H1 (cell line): Measurements from ENCODE around the gene GRB7. TPM values are rescaled to one million over a fixed set of nuclear protein-coding genes. Genes with fewer than 3 reads are reported as not detected.

Experiments used
- SP2 ChIP-seq: IDR thresholded peaks from 2 replicates; pipeline ENCODE4 v1.6.1; 2012; ENCODE audit warnings: mild to moderate bottlenecking, low read length, inconsistent platforms
- polyA plus RNA-seq, 7 experiments: library from polyadenylated mRNA; depleted of rRNA in 3 of 7; stranded (reverse) in 5 of 7; unstranded in 2 of 7; fragments of >200 nt in 5 of 7; fragments of 200-250 nt in 2 of 7; gene quantifications; 1 replicate in 5 of 7; 2 replicates in 1 of 7; 4 replicates in 1 of 7; pipeline versions ENCODE4 v1.2.1 to v1.2.3, GENCODE V29; 2011 to 2013; ENCODE audit warnings: missing spikeins in 2 of 7, mixed read lengths in 2 of 7
- total RNA-seq: library from RNA; stranded (reverse); fragmentation: NEBNext Ultra II Directional; extraction: Animal tissue kit (Norgen Biotek cat#: 25700); gene quantifications from 2 replicates; pipeline ENCODE4 v1.2.1, GENCODE V29; 2021

GRB7 gene
- total and polyA plus RNA-seq, 2 of the 8 experiments (the other 6 are each of a cell fraction or from before 2014, with no cell fraction given), result 32.2 to 41.5 TPM

DNA sequence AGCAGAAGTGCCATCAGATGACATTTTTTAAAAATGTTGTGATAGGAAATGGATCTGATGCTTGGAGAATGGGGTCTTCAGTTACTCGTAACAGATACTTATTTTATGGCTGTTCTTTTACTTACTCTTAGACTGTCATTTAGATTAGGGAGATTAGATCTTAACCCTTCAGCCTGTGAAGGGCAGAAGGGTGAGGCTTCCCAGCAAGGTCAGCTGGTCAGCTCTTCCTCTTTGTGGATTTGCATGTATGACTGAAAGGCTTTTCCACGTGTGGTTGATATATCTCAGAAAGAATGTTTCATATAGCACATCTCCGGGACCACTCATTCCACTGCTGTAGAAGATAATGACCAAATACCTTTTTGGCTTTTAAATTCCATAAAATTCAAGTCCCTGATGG is 27.4 kb downstream of the GRB7 start (continued):
- TF ChIP-seq SP2, result no peak
